LHCN-M2 (cell line): ENCODE data around the gene KBTBD13. TPM values are rescaled to one million over a fixed set of nuclear protein-coding genes. Genes with fewer than 3 reads are reported as not detected.

ENCODE experiments used
- DNase-seq: peaks from one replicate; pipeline ENCODE4 v3.0.0-alpha.2; 2012; ENCODE audit warnings: low read depth
- total RNA-seq: library from RNA; depleted of rRNA; stranded (reverse); fragments of >200 nt; gene quantifications from 2 replicates; pipeline ENCODE4 v1.2.3, GENCODE V29; 2014; rRNA removed

KBTBD13 gene
- total RNA-seq, 1 experiment from 2014 or later, result not detected

DNA sequence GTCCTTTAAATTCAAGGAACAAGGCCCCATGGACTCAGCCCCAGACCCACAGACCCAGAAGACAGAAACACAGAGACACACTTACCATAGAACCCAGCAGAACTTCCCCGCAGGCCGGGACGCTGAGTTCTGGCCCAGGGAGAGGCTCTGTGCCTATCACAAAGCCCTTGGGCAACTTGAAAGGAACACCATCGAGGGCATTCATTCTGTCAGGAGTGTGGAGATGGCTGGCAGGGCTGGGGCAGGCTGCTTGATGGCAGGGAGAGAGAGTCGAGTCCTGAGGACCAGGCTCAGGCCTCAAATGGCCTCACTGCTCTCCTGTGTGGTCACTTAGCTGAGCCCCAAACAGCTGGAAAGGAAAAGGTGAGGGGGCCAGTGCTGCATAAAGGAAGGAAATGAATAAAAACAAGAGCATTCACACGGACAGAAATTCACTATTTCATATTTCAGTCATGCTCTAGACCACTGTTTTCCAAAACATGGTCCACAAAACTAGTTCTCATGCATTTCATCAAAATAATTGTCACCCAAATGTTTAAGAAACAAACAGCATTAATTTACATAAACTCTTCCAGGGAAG is 29.6 kb downstream of the KBTBD13 start:
- no peak for DNase-seq

DNA sequence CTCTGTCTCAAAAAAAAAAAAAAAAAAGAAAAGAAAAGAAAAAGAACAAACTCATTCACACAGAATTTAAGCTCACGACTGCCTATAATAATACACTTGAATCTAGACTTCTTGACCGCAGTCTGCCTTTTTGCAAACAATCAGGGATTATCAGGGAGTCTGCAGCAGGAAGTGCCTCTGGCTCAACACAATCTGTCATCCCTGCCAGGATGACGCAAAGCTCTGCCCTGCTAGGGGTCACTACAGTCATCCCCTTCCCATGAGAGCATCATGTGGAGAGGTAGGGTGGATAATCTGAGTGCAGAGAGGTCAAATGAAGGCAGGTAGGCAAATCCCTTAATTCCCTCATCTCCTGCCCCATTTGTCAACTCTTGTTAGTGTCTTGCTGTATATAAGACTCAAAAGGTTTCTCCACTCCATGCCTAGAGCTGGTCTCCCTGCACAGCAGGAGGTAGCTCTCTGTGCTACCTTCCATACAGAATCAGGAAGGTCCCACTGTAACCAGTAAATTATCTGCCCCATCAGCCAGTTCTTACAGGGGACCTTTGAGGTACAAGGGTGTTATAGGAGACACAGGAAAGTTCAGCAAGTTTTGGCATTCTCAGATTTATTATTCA is 34.2 kb downstream of the KBTBD13 start:
- DNase-seq, result no peak

DNA sequence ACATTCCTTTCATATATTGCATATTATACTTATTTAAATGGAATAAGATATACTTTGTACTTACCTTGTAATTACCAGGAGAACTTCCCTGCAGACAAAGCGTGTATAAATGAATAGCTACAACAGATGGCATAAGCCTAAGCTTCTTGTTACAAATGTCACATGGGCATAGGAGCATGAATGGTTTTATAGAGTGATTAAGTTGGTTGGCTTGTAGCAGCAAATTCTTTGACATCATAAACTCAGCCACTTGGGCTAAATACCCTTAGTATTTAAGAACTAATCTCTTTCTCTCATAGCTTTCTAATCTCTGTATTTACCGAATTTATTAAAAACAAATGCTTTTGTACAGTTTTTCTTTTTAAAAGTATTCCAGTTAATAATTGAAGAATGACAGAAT is 38.5 kb downstream of the KBTBD13 start, which contains the start of gene UBAP1L:
UBAP1L (minus strand) TSS at position 115 of the 400 bp plus-strand sequence. CDS start 8,985 bp downstream, outside the sequence.
- DNase-seq, result peak; percentile 14

DNA sequence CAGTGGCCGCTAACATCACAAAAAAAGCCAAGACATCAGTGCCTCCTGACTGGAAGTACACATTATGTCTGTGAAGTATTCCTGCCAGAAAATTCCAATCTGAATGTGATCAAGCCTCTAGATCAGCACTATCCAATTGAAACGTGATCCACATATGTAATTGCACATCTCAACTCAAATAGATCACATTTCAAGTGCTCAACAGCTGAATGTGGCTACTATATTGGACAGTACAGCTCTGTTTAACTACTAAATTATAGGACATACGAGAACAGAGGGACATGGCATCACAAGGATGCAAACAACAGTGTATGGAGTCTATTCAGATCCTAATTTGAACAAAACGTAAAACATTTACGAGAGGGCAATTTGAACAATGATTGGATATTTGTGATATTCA is 39.0 kb downstream of the KBTBD13 start:
- DNase-seq, result peak; percentile 31

Other genes starting within 250 kb of the KBTBD13 start
- gene PLEKHO2, start 234.8 kb upstream of the KBTBD13 start, total RNA-seq, result 26.7 and 33.8 TPM in 2 replicates
- 1.9 and 2.8 TPM in 2 replicates for gene ANKDD1A, start 164.8 kb upstream of the KBTBD13 start, total RNA-seq
- gene SPG21, start 86.8 kb upstream of the KBTBD13 start, total RNA-seq, result 96.8 and 99.6 TPM in 2 replicates
- 28.7 and 36.5 TPM in 2 replicates for gene MTFMT, start 47.1 kb upstream of the KBTBD13 start, total RNA-seq
- gene SLC51B, start 31.4 kb upstream of the KBTBD13 start, total RNA-seq, result 0.23 TPM in 1 of 2 replicates, not detected in the other
- not detected in 2 replicates for gene RASL12, start 8.8 kb upstream of the KBTBD13 start, total RNA-seq
- gene UBAP1L, start 38.5 kb downstream of the KBTBD13 start, total RNA-seq, result 0.38 and 0.69 TPM in 2 replicates
- gene PDCD7, start 57.1 kb downstream of the KBTBD13 start, total RNA-seq, result 15.6 and 18.2 TPM in 2 replicates
- 29.5 and 30.7 TPM in 2 replicates for gene CLPX, start 108.6 kb downstream of the KBTBD13 start, total RNA-seq
- under 0.01 and 0.17 TPM in 2 replicates for gene CILP, start 134.7 kb downstream of the KBTBD13 start, total RNA-seq
- gene PARP16, start 210.1 kb downstream of the KBTBD13 start, total RNA-seq, result 7.3 and 7.8 TPM in 2 replicates
- gene RNU5A-1, start 219.3 kb downstream of the KBTBD13 start, total RNA-seq, result not detected in 2 replicates
- gene RNU5B-1, start 227.9 kb downstream of the KBTBD13 start, total RNA-seq, result not detected in 2 replicates